ENCODE results near the gene SLC41A3. TPM values are rescaled to one million over a fixed set of nuclear protein-coding genes. Genes with fewer than 3 reads are reported as not detected.
"Not testable (repeated sequence)": the region's sequence is repeated elsewhere in the genome, so short reads cannot be mapped to it uniquely, and the experiment has no call there.

SLC41A3 gene
- total RNA-seq, 1 donor = 104 TPM

GRCh38 chr3:126056681-126057500 lies 27.0 kb downstream of the SLC41A3 start:
- no peak for DNase-seq (ENCODE audit: low read depth in 2 of 3, low spot score in 2 of 3)

- DNase-seq (ENCODE audit: low read depth in 2 of 3, low spot score in 2 of 3) = no peak
Observed at GRCh38 chr3:126056088-126056487, 27.8 kb downstream of the SLC41A3 start.

- no peak for DNase-seq (ENCODE audit: low read depth in 2 of 3, low spot score in 2 of 3)
Observed at GRCh38 chr3:126054870-126055269, 29.1 kb downstream of the SLC41A3 start.

GRCh38 chr3:126053949-126054569 lies 29.9 kb downstream of the SLC41A3 start:
- no peak for DNase-seq (ENCODE audit: low read depth in 2 of 3, low spot score in 2 of 3)

GRCh38 chr3:126053513-126053912 lies 30.4 kb downstream of the SLC41A3 start:
- DNase-seq (ENCODE audit: low read depth in 2 of 3, low spot score in 2 of 3) = no peak

GRCh38 chr3:126052196-126053058 lies 31.5 kb downstream of the SLC41A3 start:
- DNase-seq (ENCODE audit: low read depth in 2 of 3, low spot score in 2 of 3) = no peak

GRCh38 chr3:126051741-126052140 lies 32.2 kb downstream of the SLC41A3 start:
- DNase-seq (ENCODE audit: low read depth in 2 of 3, low spot score in 2 of 3) = no peak

- no peak for DNase-seq (ENCODE audit: low read depth in 2 of 3, low spot score in 2 of 3)
Observed at GRCh38 chr3:126051234-126051633, 32.7 kb downstream of the SLC41A3 start.

GRCh38 chr3:126050626-126051025 lies 33.3 kb downstream of the SLC41A3 start:
- DNase-seq (ENCODE audit: low read depth in 2 of 3, low spot score in 2 of 3) = no peak

- no peak for DNase-seq (ENCODE audit: low read depth in 2 of 3, low spot score in 2 of 3)
Observed at GRCh38 chr3:126050050-126050392, 33.9 kb downstream of the SLC41A3 start.

GRCh38 chr3:126049289-126050049 lies 34.5 kb downstream of the SLC41A3 start:
- DNase-seq (ENCODE audit: low read depth in 2 of 3, low spot score in 2 of 3) = no peak

GRCh38 chr3:126040386-126040785 lies 43.5 kb downstream of the SLC41A3 start:
- DNase-seq (ENCODE audit: low read depth in 2 of 3, low spot score in 2 of 3) = no peak

- no peak for DNase-seq (ENCODE audit: low read depth in 2 of 3, low spot score in 2 of 3)
Observed at GRCh38 chr3:126039870-126040269, 44.1 kb downstream of the SLC41A3 start.

GRCh38 chr3:126038791-126039190 lies 45.1 kb downstream of the SLC41A3 start:
- not testable (repeated sequence) for DNase-seq (ENCODE audit: low read depth in 2 of 3, low spot score in 2 of 3)

- no peak for DNase-seq (ENCODE audit: low read depth in 2 of 3, low spot score in 2 of 3)
Observed at GRCh38 chr3:126036056-126036549, 47.8 kb downstream of the SLC41A3 start.

- no peak for DNase-seq (ENCODE audit: low read depth in 2 of 3, low spot score in 2 of 3)
Observed at GRCh38 chr3:126035362-126036050, 48.4 kb downstream of the SLC41A3 start.

- DNase-seq (ENCODE audit: low read depth in 2 of 3, low spot score in 2 of 3) = no peak
Observed at GRCh38 chr3:126034481-126035361, 49.2 kb downstream of the SLC41A3 start.

GRCh38 chr3:126033765-126034164 lies 50.2 kb downstream of the SLC41A3 start:
- DNase-seq (ENCODE audit: low read depth in 2 of 3, low spot score in 2 of 3) = no peak
